ENCODE measurements around the gene DPP7. TPM values are rescaled to one million over a fixed set of nuclear protein-coding genes. Genes with fewer than 3 reads are reported as not detected.

DPP7 gene
- total and polyA plus RNA-seq, 2 experiments from 2014 or later, result 19.7 to 26.8 TPM

- TF ChIP-seq ZNF462 (CRISPR knock-in tag; IDR thresholded peaks at IDR 0.05) (no peak), NANOG (IDR thresholded peaks at IDR 0.05; ENCODE audit: borderline replicate concordance) (no peak), POLR2AphosphoS5 (IDR thresholded peaks at IDR 0.05; ENCODE audit: low read depth) (no peak), STAT1 (IDR thresholded peaks at IDR 0.05; ENCODE audit: unreplicated experiment) (no peak), REST (IDR thresholded peaks at IDR 0.05; ENCODE audit: unreplicated experiment) (no peak)
Observed at GRCh38 chr9:137117269-137117731, 2.8 kb upstream of the DPP7 start (continued).

GRCh38 chr9:137116728-137117127 lies 2.2 kb upstream of the DPP7 start:
- Histone ChIP-seq H3K79me2 (replicated peaks; ENCODE audit: insufficient read depth) (no peaks in the 10 kb centered on the region), H3K9me2 (ENCODE audit: insufficient read depth) (no peaks in the 10 kb centered on the region), H3K36me3 (ENCODE audit: insufficient read depth) (no peaks in the 10 kb centered on the region), H2AFZ (no peak overlapping the region), H3K4me1 (ENCODE audit: insufficient read depth) (no peaks in the 10 kb centered on the region; the same call in 1 of the 2 replicates), H3F3A (replicated peaks; ENCODE audit: low read depth) (no peaks in the 10 kb centered on the region), H3K4me2 (no peak overlapping the region), H3K27ac (ENCODE audit: low read depth) (no peak overlapping the region), H3K4me3 (no peak overlapping the region), H3K27me3 (ENCODE audit: insufficient read depth) (peaks cover 44% of the 10 kb centered on the region), H4K20me1 (replicated peaks; ENCODE audit: insufficient read depth) (no peaks in the 10 kb centered on the region; the same call in 1 of the 2 replicates)
- Mint-ChIP-seq H3K4me3 (peak overlapping the region; percentile 13; the same call in 1 of the 3 replicates), H3K4me1 (no peaks in the 10 kb centered on the region; the same call in 2 of the 3 replicates), H3K27me3 (ENCODE audit: insufficient read depth, low read depth, poor library complexity) (peaks cover 29% of the 10 kb centered on the region), H3K9me3 (peaks cover 12% of the 10 kb centered on the region), H3K36me3 (ENCODE audit: low read depth) (peaks cover 5% of the 10 kb centered on the region; the same call in 1 of the 3 replicates), H3K27ac (no peak overlapping the region)
- ATAC-seq (no peak), DNase-seq (ENCODE audit: low spot score) (no peak)
- TF ChIP-seq EZH2phosphoT487 (IDR thresholded peaks at IDR 0.05; ENCODE audit: unreplicated experiment) (no peak), CREB1 (CRISPR knock-in tag; IDR thresholded peaks at IDR 0.05; ENCODE audit: low read depth) (no peak), JUNB (IDR thresholded peaks at IDR 0.05; ENCODE audit: unreplicated experiment) (no peak), REST (IDR thresholded peaks at IDR 0.05; ENCODE audit: unreplicated experiment) (no peak), STAT1 (IDR thresholded peaks at IDR 0.05; ENCODE audit: unreplicated experiment) (no peak), ZNF114 (CRISPR knock-in tag; IDR thresholded peaks at IDR 0.05) (no peak), CTCF (conservative IDR thresholded peaks at IDR 0.05; ENCODE audit: low read depth in 2 of 2) (no peak)
